ENCODE results near the gene MYLK2.

DNA sequence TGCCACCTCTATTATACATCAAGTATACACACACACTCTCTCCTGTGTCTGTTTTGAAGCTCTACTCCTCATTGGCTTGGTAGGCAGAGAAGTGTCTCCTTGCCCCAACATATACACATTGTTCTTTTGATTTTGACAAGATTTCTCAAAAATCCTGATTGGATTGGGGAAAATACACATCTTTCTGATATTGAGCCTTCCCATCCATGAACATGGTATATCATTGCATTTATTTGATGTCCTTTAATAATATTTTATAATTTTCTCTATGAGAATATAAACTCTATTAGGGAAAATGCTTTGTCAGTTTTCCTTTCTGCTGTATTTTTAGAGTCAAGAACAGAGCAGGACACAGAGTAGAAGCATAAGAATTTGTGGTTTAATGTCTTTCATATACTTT, 58.5 kb downstream of the MYLK2 start:
- TF ChIP-seq, protein P1, sequence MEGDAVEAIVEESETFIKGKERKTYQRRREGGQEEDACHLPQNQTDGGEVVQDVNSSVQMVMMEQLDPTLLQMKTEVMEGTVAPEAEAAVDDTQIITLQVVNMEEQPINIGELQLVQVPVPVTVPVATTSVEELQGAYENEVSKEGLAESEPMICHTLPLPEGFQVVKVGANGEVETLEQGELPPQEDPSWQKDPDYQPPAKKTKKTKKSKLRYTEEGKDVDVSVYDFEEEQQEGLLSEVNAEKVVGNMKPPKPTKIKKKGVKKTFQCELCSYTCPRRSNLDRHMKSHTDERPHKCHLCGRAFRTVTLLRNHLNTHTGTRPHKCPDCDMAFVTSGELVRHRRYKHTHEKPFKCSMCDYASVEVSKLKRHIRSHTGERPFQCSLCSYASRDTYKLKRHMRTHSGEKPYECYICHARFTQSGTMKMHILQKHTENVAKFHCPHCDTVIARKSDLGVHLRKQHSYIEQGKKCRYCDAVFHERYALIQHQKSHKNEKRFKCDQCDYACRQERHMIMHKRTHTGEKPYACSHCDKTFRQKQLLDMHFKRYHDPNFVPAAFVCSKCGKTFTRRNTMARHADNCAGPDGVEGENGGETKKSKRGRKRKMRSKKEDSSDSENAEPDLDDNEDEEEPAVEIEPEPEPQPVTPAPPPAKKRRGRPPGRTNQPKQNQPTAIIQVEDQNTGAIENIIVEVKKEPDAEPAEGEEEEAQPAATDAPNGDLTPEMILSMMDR (conservative IDR thresholded peaks at IDR 0.05; ENCODE audit: low read length), result no peak
- TF ChIP-seq EZH2phosphoT487 (IDR thresholded peaks at IDR 0.05; ENCODE audit: borderline replicate concordance), result no peak
